GM12891 (cell line): Measurements from ENCODE around the gene RRP15.
A peak's percentile ranks its signal among the peaks of the same experiment; 100 is the strongest.

Source experiments
- DNase-seq: peaks from one replicate; pipeline ENCODE4 v3.0.0; 2011; ENCODE audit warnings: low spot score; ENCODE audit not compliant: insufficient read length
- FAIRE-seq: peaks from 2 replicates; lab custom pipeline; 2011; peaks lifted over from hg19 to GRCh38; lab: Jason Lieb, UNC
- PAX5 ChIP-seq: IDR thresholded peaks from 2 replicates; pipeline ENCODE4 v1.6.1; 2011; ENCODE audit warnings: low read length, moderate library complexity, mild to moderate bottlenecking; ENCODE audit not compliant: insufficient read depth, severe bottlenecking
- POLR2A ChIP-seq: IDR thresholded peaks from 2 replicates; pipeline ENCODE4 v1.6.1; 2011; ENCODE audit warnings: low read depth, low read length, control low read depth
- POLR2AphosphoS5 ChIP-seq: IDR thresholded peaks from 2 replicates; pipeline ENCODE4 v1.6.1; 2011; ENCODE audit warnings: low read depth, low read length, control low read depth
- POU2F2 ChIP-seq: IDR thresholded peaks from 2 replicates; pipeline ENCODE4 v1.6.1; 2011; ENCODE audit warnings: low read depth, mild to moderate bottlenecking, control low read depth, low read length, moderate library complexity
- SPI1 ChIP-seq: IDR thresholded peaks from 2 replicates; pipeline ENCODE4 v1.6.1; 2011; ENCODE audit warnings: low read depth, low read length, control low read depth
- TAF1 ChIP-seq: IDR thresholded peaks from 2 replicates; pipeline ENCODE4 v1.6.1; 2011; ENCODE audit warnings: low read depth, low read length, control low read depth

Gene RRP15

DNA sequence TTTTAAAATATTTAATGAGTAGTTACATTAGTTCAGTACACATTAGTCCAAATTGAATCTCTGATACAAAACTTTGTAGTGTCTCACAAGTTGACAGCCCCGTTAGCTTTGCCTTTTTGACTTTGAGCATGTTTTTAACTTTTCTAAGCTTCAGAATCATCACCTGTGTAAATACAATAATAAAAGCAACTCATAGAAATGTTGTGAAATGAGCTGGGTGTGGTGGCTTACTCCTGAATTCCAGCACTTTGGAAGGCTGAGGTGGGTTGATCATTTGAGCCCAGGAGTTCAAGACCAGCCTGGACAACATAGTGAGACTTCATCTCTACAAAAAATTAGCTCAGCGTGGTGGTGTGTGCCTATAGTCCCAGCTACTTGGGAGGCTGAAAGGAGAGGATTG lies 11.1 kb downstream of the RRP15 start:
- no peak for FAIRE-seq
- TF ChIP-seq POLR2A (no peak), POLR2AphosphoS5 (no peak), POU2F2 (no peak), PAX5 (no peak), TAF1 (no peak), SPI1 (no peak)
- no peak for DNase-seq

DNA sequence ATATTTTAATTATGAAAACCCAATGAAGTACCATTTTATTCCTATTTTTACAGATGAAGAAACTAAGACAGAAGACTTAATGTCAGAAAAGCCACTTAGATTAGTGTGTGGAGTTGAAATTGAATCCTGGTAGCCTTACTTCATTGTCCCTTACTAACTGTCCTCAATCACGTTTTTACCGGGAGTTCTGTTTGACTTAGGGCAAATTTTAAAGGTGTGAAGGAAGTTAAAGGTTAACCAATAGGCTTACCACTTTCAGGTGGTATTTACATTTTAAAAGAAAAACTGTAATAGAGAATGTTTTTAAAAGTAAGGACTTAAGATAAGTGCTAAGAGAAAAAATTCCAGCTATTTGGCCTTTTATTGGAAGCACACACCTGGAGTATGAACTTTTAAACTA lies 12.4 kb downstream of the RRP15 start:
- TF ChIP-seq PAX5 (no peak), SPI1 (no peak), POLR2A (no peak), POLR2AphosphoS5 (no peak), POU2F2 (no peak), TAF1 (no peak)
- FAIRE-seq = no peak
- DNase-seq = no peak

- FAIRE-seq (no peak), DNase-seq (no peak)
- TF ChIP-seq POU2F2 = no peak
Observed at GRCh38 chr1:218297867-218298266, 12.8 kb downstream of the RRP15 start.

- DNase-seq = no peak
- no peak for FAIRE-seq
- TF ChIP-seq SPI1 (no peak), POLR2A (no peak), TAF1 (no peak), PAX5 (no peak), POLR2AphosphoS5 (no peak), POU2F2 (no peak)
Observed at GRCh38 chr1:218298398-218298797, 13.3 kb downstream of the RRP15 start.

GRCh38 chr1:218299416-218299815 lies 14.3 kb downstream of the RRP15 start:
- DNase-seq (no peak), FAIRE-seq (peak; percentile 50)
- no peak for TF ChIP-seq POLR2A
- no peak for TF ChIP-seq POLR2AphosphoS5
- no peak for TF ChIP-seq TAF1
- no peak for TF ChIP-seq PAX5
- no peak for TF ChIP-seq POU2F2
- TF ChIP-seq SPI1 = no peak

DNA sequence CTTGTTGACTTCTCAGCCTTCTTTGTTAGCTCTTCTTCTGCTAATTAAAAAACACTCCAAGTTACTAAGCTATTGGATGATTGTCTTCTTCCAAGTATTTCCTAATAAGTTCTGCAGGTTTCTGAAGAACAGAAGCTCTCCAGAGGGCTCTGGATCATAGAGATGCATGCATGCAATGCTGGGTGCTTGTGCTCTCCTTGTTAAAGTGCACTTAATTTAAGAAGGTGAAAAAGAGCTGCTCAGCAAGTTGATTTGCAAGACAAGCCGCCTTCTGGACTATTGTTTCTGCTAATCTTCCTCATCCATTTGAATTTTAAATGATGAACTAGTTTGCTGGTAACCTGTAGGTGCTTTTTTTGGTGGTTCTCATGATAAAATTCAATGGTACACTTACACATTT lies 16.1 kb downstream of the RRP15 start:
- TF ChIP-seq TAF1 = no peak
- no peak for TF ChIP-seq POLR2A
- no peak for TF ChIP-seq PAX5
- TF ChIP-seq POLR2AphosphoS5 = no peak
- TF ChIP-seq POU2F2 = no peak
- FAIRE-seq (no peak), DNase-seq (no peak)

GRCh38 chr1:218302155-218302554 lies 17.1 kb downstream of the RRP15 start:
- DNase-seq = no peak
- TF ChIP-seq TAF1 = no peak
- TF ChIP-seq POLR2A = no peak
- TF ChIP-seq PAX5 = no peak
- TF ChIP-seq POLR2AphosphoS5 = no peak
- no peak for TF ChIP-seq SPI1
- TF ChIP-seq POU2F2 = no peak
- FAIRE-seq = no peak

- TF ChIP-seq TAF1 (no peak), POU2F2 (no peak), SPI1 (no peak), POLR2AphosphoS5 (no peak), POLR2A (no peak), PAX5 (no peak)
- FAIRE-seq = no peak
- no peak for DNase-seq
Observed at GRCh38 chr1:218303176-218303879, 18.2 kb downstream of the RRP15 start.

GRCh38 chr1:218304281-218305039 lies 19.4 kb downstream of the RRP15 start:
- no peak for DNase-seq
- FAIRE-seq = no peak
- TF ChIP-seq POU2F2 (no peak), POLR2A (no peak), SPI1 (no peak), POLR2AphosphoS5 (no peak), PAX5 (no peak), TAF1 (no peak)
